Thymus (tissue), 11 donors: ENCODE results near the gene TMEM62. TPM values are rescaled to one million over a fixed set of nuclear protein-coding genes. Genes with fewer than 3 reads are reported as not detected.
"Not testable (repeated sequence)": the region's sequence is repeated elsewhere in the genome, so short reads cannot be mapped to it uniquely, and the experiment has no call there.

ENCODE experiments used
- DNase-seq, 9 donors: peaks; one replicate each; pipeline ENCODE4 v3.0.0-alpha.2; 2013; ENCODE audit warnings: low spot score in 9 of 9, low read depth in 6 of 9, missing footprints in 1 of 9
- H3K27ac ChIP-seq, 2 donors: one replicate each; pipeline ENCODE4 v1.5.1; 2013; ENCODE audit warnings: control low read depth in 1 of 2, low read depth in 1 of 2, low read length in 1 of 2, mild to moderate bottlenecking in 1 of 2, moderate library complexity in 1 of 2
- H3K27me3 ChIP-seq, 2 donors: one replicate each; pipeline ENCODE4 v1.5.1; 2013; ENCODE audit warnings: low read length in 1 of 2; ENCODE audit not compliant: control insufficient read depth in 2 of 2, insufficient read depth in 1 of 2
- H3K36me3 ChIP-seq, 2 donors: one replicate each; pipeline ENCODE4 v1.5.1; 2013; ENCODE audit warnings: low read length in 1 of 2, mild to moderate bottlenecking in 1 of 2, moderate library complexity in 1 of 2; ENCODE audit not compliant: control insufficient read depth in 2 of 2, insufficient read depth in 2 of 2
- H3K4me1 ChIP-seq, 2 donors: one replicate each; pipeline ENCODE4 v1.5.1; 2013; ENCODE audit warnings: low read length in 2 of 2; ENCODE audit not compliant: control insufficient read depth in 2 of 2, insufficient read depth in 2 of 2
- H3K4me3 ChIP-seq, 2 donors: one replicate each; pipeline ENCODE4 v1.5.1; 2013; ENCODE audit warnings: low read length in 2 of 2, control low read depth in 1 of 2, mild to moderate bottlenecking in 1 of 2
- H3K9me3 ChIP-seq, 2 donors: one replicate each; pipeline ENCODE4 v1.5.1; 2013; ENCODE audit warnings: low read length in 1 of 2, mild to moderate bottlenecking in 1 of 2; ENCODE audit not compliant: control insufficient read depth in 2 of 2, insufficient read depth in 1 of 2
- WGBS: extraction: QIAGEN DNeasy Blood & Tissue Kit; methylation state at CpG from one replicate; pipeline ENCODE4 v1.1.7; 2013; 5-methylcytosine and 5-hydroxymethylcytosine counted together
- polyA plus RNA-seq: library from polyadenylated mRNA; stranded (reverse); fragments of 200-250 nt; gene quantifications from one replicate; pipeline ENCODE4 v1.2.3, GENCODE V29; 2013
- total RNA-seq: library from RNA; stranded (reverse); fragments of 120-200 nt; gene quantifications from one replicate; pipeline ENCODE4 v1.2.4, GENCODE V29; 2013
- donor health status: healthy.

The TMEM62 gene
- total and polyA plus RNA-seq, 2 donors: 5.1 to 17.8 TPM

DNA sequence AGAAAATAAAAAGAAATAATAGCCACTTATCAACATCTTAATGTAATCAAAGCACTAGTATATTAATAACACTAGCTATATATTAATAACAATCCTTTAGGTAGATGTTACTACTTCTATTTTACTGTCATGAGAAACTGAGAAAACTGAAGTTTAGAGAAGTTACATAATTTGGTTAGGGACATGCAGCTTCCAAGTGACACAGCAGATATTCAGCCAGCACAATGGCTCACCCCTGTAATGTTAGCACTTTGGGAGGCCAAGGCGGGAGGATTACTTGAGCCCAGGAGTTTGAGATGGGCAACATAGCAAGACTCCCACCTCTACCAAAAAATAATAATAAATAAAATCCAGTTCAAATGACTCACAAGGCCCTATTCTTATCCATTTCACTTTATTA lies 25.6 kb upstream of the TMEM62 start:
- H3K4me1 ChIP-seq: peaks cover 5 to 11% of the 10 kb centered on the region in 2 donors
- DNase-seq: no peak
- no peak overlapping the region for H3K27ac ChIP-seq
- no peaks in the 10 kb centered on the region for H3K9me3 ChIP-seq
- no peak overlapping the region for H3K4me3 ChIP-seq
- H3K27me3 ChIP-seq: no peaks in the 10 kb centered on the region
- no peaks in the 10 kb centered on the region for H3K36me3 ChIP-seq
- 93% methylated on average over 1 of the region's 1 CpG for WGBS

- no peak overlapping the region for H3K4me3 ChIP-seq
- no peaks in the 10 kb centered on the region for H3K27me3 ChIP-seq
- H3K9me3 ChIP-seq: peaks cover 0 to 4% of the 10 kb centered on the region in 2 donors
- DNase-seq: no peak
- H3K4me1 ChIP-seq: no peaks in the 10 kb centered on the region
- H3K27ac ChIP-seq: no peak overlapping the region
- WGBS: 94% methylated on average over 3 of the region's 3 CpGs
- H3K36me3 ChIP-seq: no peaks in the 10 kb centered on the region
Observed at GRCh38 chr15:43111354-43111753, 22.0 kb upstream of the TMEM62 start.

GRCh38 chr15:43118286-43118685 lies 15.1 kb upstream of the TMEM62 start:
- 95% methylated on average over 1 of the region's 1 CpG for WGBS
- no peak for DNase-seq
- Histone ChIP-seq H3K4me3 (no peak overlapping the region), H3K27me3 (peaks cover 0 to 20% of the 10 kb centered on the region in 2 donors), H3K4me1 (peaks cover 3 to 8% of the 10 kb centered on the region in 2 donors), H3K9me3 (peaks cover 0 to 4% of the 10 kb centered on the region in 2 donors), H3K36me3 (no peaks in the 10 kb centered on the region), H3K27ac (no peak overlapping the region)

DNA sequence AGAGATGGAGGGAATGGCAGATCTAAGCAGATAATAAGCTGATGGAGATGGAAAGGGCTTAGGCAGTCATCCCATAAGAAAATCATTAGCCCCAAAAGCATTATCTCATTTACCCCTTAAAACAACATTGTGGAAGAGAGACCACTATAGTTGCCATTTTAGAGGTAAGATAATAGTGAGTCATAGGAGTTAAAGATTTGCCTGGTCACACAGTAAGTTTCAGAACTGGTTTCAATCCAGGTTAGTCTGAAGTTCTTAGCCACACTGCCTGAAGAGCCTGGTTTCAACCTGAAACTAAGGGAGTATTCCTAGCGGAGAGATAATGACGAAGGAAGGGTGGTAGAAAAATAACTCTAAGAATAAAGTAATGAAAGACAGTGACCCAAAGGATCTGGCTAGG lies 14.6 kb upstream of the TMEM62 start:
- Histone ChIP-seq H3K4me3 (no peak overlapping the region), H3K27ac (no peak overlapping the region), H3K9me3 (peaks cover 0 to 4% of the 10 kb centered on the region in 2 donors), H3K4me1 (peaks cover 3 to 8% of the 10 kb centered on the region in 2 donors), H3K36me3 (no peaks in the 10 kb centered on the region), H3K27me3 (peaks cover 0 to 20% of the 10 kb centered on the region in 2 donors)
- WGBS: 97% methylated on average over 2 of the region's 2 CpGs
- DNase-seq: no peak

- H3K4me1 ChIP-seq: peaks cover 3 to 8% of the 10 kb centered on the region in 2 donors
- 91% methylated on average over 2 of the region's 2 CpGs for WGBS
- H3K36me3 ChIP-seq: no peaks in the 10 kb centered on the region
- H3K9me3 ChIP-seq: no peaks in the 10 kb centered on the region
- H3K27me3 ChIP-seq: peaks cover 0 to 20% of the 10 kb centered on the region in 2 donors
- no peak overlapping the region for H3K27ac ChIP-seq
- H3K4me3 ChIP-seq: no peak overlapping the region
- no peak for DNase-seq
Observed at GRCh38 chr15:43121863-43122262, 11.5 kb upstream of the TMEM62 start.

GRCh38 chr15:43125100-43125661 lies 8.2 kb upstream of the TMEM62 start:
- Histone ChIP-seq H3K27me3 (peaks cover 0 to 13% of the 10 kb centered on the region in 2 donors), H3K27ac (no peak overlapping the region), H3K36me3 (no peaks in the 10 kb centered on the region), H3K9me3 (no peaks in the 10 kb centered on the region), H3K4me1 (peaks cover 3 to 8% of the 10 kb centered on the region in 2 donors), H3K4me3 (no peak overlapping the region)
- WGBS: 91% methylated on average over 3 of the region's 3 CpGs
- no peak for DNase-seq

GRCh38 chr15:43126356-43126755 lies 7.0 kb upstream of the TMEM62 start:
- no peaks in the 10 kb centered on the region for H3K9me3 ChIP-seq

GRCh38 chr15:43127752-43128151 lies 5.6 kb upstream of the TMEM62 start:
- Histone ChIP-seq H3K27me3 (peaks cover 0 to 7% of the 10 kb centered on the region in 2 donors), H3K9me3 (no peaks in the 10 kb centered on the region), H3K4me3 (no peak overlapping the region), H3K4me1 (peaks cover under 1 to 5% of the 10 kb centered on the region in 2 donors), H3K36me3 (no peaks in the 10 kb centered on the region), H3K27ac (no peak overlapping the region)
- WGBS: 33% methylated on average over 2 of the region's 2 CpGs
- no peak for DNase-seq

More at GRCh38 chr15:43126356-43126755, 7.0 kb upstream of the TMEM62 start:
- Histone ChIP-seq H3K36me3 (no peaks in the 10 kb centered on the region), H3K4me3 (no peak overlapping the region), H3K27ac (no peak overlapping the region), H3K27me3 (peaks cover 0 to 12% of the 10 kb centered on the region in 2 donors), H3K4me1 (peaks cover 3 to 8% of the 10 kb centered on the region in 2 donors)
- 97% methylated on average over 6 of the region's 6 CpGs for WGBS
- no peak for DNase-seq

DNA sequence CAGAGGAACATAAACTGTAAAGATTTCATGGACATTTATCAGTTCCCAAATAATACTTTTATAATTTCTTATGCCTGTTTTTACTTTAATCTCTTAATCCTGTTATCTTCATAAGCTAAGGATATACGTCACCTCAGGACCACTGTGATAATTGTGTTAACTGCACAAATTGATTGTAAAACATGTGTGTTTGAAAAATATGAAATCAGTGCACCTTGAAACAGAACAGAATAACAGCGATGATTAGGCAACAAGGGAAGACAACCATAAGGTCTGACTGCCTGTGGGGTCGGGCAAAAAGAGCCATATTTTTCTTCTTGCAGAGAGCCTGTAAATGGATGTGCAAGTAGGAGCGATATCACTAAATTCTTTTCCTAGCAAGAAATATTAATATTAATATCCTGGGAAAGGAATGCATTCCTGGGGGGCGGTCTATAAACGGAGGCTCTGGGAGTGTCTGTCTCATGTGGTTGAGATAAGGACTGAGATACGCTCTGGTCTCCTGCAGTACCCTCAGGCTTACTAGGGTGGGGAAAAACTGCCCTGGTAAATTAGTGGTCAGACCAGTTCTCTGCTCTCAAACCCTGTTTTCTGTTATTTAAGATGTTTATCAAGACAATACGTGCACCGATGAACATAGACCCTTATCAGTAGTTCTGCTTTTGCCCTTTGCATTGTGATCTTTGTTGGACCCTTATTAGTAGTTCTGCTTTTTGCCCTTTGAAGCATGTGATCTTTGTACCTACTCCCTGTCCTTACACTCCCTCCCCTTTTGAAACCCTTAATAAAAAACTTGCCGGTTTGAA lies 5.0 kb upstream of the TMEM62 start:
- 80% methylated on average over 10 of the region's 10 CpGs for WGBS
- not testable (repeated sequence) for DNase-seq, H3K27ac ChIP-seq, H3K36me3 ChIP-seq, H3K9me3 ChIP-seq, H3K4me3 ChIP-seq, H3K27me3 ChIP-seq, H3K4me1 ChIP-seq
